ENCODE data around the gene GFER.

DNA sequence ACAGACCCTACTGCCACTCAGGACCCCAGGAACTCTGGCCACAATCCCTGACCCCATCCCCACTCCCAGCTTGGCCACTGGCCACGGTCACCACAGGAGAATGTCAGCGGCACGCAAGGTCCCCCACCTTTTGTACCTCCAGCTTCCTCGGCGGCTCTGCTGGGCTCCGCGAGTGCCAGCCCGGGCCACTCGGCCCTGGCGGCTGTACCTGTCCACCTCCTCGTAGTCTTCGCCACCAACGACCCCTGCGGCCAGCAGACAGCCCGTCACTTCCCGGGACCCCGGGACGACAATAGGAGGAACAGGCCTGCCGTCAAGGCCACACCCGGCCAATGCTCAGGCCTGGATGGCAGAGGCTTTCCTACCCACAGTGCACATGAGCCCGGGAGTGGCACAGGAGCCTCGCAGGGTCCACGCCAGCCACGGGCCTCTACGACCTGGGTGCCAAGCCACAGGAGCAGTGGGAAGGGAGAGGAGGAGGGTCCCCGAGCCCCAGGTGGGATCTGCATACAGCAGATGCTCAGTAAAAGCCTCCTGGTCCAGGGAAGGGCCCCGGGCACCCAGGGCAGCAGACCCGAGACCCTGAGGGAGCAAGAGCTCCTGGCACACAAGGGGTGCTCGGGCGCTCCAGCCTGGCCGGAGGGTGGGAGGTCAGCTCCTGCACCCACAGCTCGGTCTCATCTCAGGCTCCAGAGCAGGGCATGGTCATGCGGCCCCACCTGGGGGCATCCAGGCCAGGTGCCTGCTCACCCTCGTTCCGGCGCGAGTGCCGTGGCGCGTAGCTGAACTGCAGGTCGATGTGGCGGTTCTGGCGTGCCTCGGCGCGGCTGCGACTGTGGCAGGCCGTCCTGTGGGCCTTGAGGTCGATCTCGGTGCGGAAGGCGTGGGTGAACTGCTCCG lies 17.7 kb downstream of the GFER start:
- TF ChIP-seq POLR2A (IDR thresholded peaks at IDR 0.05; ENCODE audit: low read depth, low read length) (no peak), POLR2AphosphoS5 (IDR thresholded peaks at IDR 0.05; ENCODE audit: low read depth, low read length) (no peak), TAF1 (IDR thresholded peaks at IDR 0.05; ENCODE audit: low read depth, low read length) (no peak), PAX5 (IDR thresholded peaks at IDR 0.05; ENCODE audit: insufficient read depth, low read length, severe bottlenecking) (no peak), POU2F2 (IDR thresholded peaks at IDR 0.05; ENCODE audit: low read depth, low read length) (no peak), SPI1 (IDR thresholded peaks at IDR 0.05; ENCODE audit: low read depth, low read length) (no peak)
